Measurements from ENCODE around the gene SLC10A7. TPM values are rescaled to one million over a fixed set of nuclear protein-coding genes. Genes with fewer than 3 reads are reported as not detected.
"Not testable (repeated sequence)": the region's sequence is repeated elsewhere in the genome, so short reads cannot be mapped to it uniquely, and the experiment has no call there.

Gene SLC10A7
- total RNA-seq, 2 donors from 2014 or later = 28.3 to 31.9 TPM

DNA sequence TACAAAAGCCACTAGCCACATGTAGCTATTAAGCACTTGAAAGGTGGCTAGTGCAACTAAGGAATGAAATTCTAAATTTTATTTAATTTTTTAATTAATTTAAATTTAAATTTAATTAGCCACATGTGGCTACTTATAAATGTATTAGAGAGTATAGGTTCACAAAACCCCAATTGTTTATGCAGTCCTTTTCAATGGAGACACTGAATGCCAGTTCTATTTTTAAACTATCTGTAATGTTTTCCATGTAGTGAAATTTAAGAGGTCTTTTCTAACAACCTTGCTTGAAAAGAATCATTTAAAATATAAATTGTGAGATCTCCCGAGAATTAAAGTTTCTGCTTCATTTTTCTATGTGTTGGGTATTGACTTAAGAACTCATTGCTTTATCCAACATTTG is 154.4 kb downstream of the SLC10A7 start:
- no peak overlapping the region for H3K27ac Mint-ChIP-seq
- peaks cover 3 to 8% of the 10 kb centered on the region in 2 donors for H3K9me3 Mint-ChIP-seq
- peaks cover 4% of the 10 kb centered on the region in 2 donors for H3K36me3 Mint-ChIP-seq (ENCODE audit: insufficient read depth in 2 of 2)
- no peaks in the 10 kb centered on the region for H3K27me3 Mint-ChIP-seq (ENCODE audit: low read depth)
- DNase-seq = no peak
- no peak for ATAC-seq (replicated peaks in 1 of 2)
- H3K4me1 Mint-ChIP-seq (ENCODE audit: low read depth) = no peaks in the 10 kb centered on the region
- H3K4me3 Mint-ChIP-seq = no peak overlapping the region

DNA sequence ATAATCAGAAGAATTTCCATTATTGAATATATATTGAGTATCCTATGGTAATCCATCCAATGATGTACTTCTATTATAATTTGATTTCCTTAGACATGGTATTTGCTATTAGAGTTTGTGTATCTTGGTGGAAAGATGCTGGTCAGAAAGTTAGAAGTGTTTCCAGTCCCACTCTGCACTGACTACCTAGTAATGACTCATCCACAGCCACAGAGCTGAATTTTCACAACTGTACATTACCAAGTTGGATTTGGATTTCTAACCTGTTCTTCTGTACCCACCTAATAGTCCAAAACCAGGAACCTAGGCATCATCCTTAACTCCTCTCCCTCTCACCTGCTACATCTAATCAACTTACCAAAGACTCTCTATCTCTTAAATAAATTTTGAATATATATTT is 162.0 kb downstream of the SLC10A7 start:
- DNase-seq (no peak), ATAC-seq (replicated peaks in 1 of 2) (no peak)
- Mint-ChIP-seq H3K9me3 (peaks cover 8 to 13% of the 10 kb centered on the region in 2 donors), H3K4me1 (ENCODE audit: low read depth) (no peaks in the 10 kb centered on the region), H3K27ac (no peak overlapping the region), H3K27me3 (ENCODE audit: low read depth) (no peaks in the 10 kb centered on the region), H3K36me3 (ENCODE audit: insufficient read depth in 2 of 2) (peaks cover 11 to 17% of the 10 kb centered on the region in 2 donors), H3K4me3 (no peak overlapping the region)

DNA sequence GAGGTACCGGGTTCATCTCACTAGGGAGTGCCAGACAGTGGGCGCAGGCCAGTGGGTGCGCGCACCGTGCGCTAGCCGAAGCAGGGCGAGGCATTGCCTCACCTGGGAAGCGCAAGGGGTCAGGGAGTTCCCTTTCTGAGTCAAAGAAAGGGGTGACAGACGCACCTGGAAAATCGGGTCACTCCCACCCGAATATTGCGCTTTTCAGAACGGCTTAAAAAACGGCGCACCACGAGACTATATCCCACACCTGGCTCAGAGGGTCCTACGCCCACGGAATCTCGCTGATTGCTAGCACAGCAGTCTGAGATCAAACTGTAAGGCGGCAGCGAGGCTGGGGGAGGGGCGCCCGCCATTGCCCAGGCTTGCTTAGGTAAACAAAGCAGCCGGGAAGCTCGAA is 171.6 kb downstream of the SLC10A7 start:
- H3K4me3 Mint-ChIP-seq = peak overlapping the region in 1 of 2 donors; percentile 27
- H3K9me3 Mint-ChIP-seq; ATAC-seq (replicated peaks in 1 of 2); H3K27ac Mint-ChIP-seq; H3K36me3 Mint-ChIP-seq (ENCODE audit: insufficient read depth in 2 of 2); H3K27me3 Mint-ChIP-seq (ENCODE audit: low read depth); H3K4me1 Mint-ChIP-seq (ENCODE audit: low read depth); DNase-seq: not testable (repeated sequence)

DNA sequence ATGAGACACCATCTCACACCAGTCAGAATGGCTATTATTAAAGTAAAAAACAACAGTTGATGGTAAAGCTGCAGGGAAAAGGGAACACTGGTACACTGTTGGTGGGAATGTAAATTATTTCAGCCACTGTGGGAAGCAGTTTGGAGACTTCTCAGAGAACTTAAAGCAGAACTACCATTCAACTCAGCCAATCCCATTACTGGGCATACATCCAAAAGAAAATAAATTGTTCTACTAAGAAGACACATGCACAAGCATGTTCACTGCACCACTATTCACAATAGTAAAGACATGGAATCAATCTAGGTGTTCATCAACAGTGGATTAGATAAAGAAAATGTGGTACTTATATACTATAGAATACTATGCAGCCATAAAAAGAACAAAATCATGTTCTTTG is 172.4 kb downstream of the SLC10A7 start:
- H3K4me3 Mint-ChIP-seq = no peak overlapping the region
- no peaks in the 10 kb centered on the region for H3K27me3 Mint-ChIP-seq (ENCODE audit: low read depth)
- peaks cover 5% of the 10 kb centered on the region for H3K4me1 Mint-ChIP-seq (ENCODE audit: low read depth)
- H3K27ac Mint-ChIP-seq = no peak overlapping the region
- ATAC-seq (replicated peaks in 1 of 2) = no peak
- DNase-seq = no peak
- H3K9me3 Mint-ChIP-seq = peaks cover 2% of the 10 kb centered on the region in 2 donors
- H3K36me3 Mint-ChIP-seq (ENCODE audit: insufficient read depth in 2 of 2) = peaks cover 2 to 4% of the 10 kb centered on the region in 2 donors

DNA sequence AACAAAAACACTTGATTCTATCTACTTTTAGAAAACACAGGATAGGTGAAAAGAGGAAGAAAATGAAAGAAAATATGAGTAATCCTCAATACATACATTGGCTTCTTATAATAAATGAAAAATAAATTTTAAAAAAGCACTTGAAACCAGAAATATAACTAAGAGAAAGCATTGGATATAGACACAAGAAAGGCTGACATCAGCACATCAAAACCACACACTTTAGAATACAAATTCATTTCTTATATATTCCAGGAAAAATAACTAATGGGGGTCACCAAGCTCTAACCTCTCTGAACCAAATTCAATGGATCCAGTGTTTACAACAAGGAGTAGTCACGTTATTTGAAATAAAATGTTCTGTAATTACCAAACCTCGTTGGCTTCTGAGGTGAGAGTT is 173.9 kb downstream of the SLC10A7 start:
- no peaks in the 10 kb centered on the region for H3K27me3 Mint-ChIP-seq (ENCODE audit: low read depth)
- no peak overlapping the region for H3K27ac Mint-ChIP-seq
- H3K9me3 Mint-ChIP-seq = peaks cover 2% of the 10 kb centered on the region in 2 donors
- ATAC-seq (replicated peaks in 1 of 2) (no peak), DNase-seq (no peak)
- no peak overlapping the region for H3K4me3 Mint-ChIP-seq
- H3K4me1 Mint-ChIP-seq (ENCODE audit: low read depth) = peaks cover 5% of the 10 kb centered on the region
- peaks cover 2 to 4% of the 10 kb centered on the region in 2 donors for H3K36me3 Mint-ChIP-seq (ENCODE audit: insufficient read depth in 2 of 2)

DNA sequence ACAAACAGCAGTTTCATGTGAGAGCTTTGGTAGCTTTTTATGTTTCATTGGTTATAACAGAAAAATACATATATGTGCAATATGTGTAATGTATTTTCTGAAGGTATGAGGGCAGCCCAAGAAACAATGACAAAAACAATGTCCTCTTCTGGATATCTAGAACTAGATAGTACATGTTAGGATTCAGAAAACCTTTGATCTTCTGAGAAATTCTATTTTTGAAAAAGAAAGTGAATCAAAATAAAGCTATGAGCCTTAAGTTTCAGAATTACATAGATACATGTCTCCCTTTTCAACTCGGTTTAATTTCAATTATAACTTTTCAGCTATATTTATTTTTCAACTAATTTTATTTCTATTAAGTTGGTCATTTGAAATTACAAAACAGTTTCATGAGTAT is 175.5 kb downstream of the SLC10A7 start:
- Mint-ChIP-seq H3K4me1 (ENCODE audit: low read depth) (peaks cover 5% of the 10 kb centered on the region), H3K4me3 (no peak overlapping the region), H3K36me3 (ENCODE audit: insufficient read depth in 2 of 2) (peaks cover 2 to 3% of the 10 kb centered on the region in 2 donors), H3K9me3 (peaks cover 2% of the 10 kb centered on the region in 2 donors), H3K27ac (no peak overlapping the region), H3K27me3 (ENCODE audit: low read depth) (no peaks in the 10 kb centered on the region)
- DNase-seq = no peak
- no peak for ATAC-seq (replicated peaks in 1 of 2)

DNA sequence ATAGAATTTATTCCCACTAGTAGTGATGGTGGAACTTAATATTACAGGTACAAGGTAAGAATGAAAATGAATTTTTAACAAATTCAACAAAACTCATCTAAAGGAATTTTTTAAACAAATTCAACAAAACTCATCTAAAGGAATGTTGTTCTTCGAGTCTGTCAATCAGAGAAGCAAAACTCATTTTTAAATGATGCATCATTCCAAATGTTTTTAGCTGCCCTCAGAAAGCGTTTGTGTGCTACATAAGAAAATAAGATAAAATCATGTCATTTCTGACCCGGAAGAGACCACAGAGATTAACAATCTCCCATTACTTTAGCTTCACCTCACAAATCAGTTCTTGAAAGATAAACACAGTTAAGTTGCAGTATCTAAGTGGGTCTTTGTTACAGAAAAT is 178.0 kb downstream of the SLC10A7 start:
- H3K9me3 Mint-ChIP-seq = no peaks in the 10 kb centered on the region
- peaks cover 5% of the 10 kb centered on the region for H3K4me1 Mint-ChIP-seq (ENCODE audit: low read depth)
- DNase-seq = no peak
- H3K27me3 Mint-ChIP-seq (ENCODE audit: low read depth) = no peaks in the 10 kb centered on the region
- H3K27ac Mint-ChIP-seq = peak overlapping the region; percentile 32
- no peak for ATAC-seq (replicated peaks in 1 of 2)
- no peak overlapping the region for H3K4me3 Mint-ChIP-seq
- H3K36me3 Mint-ChIP-seq (ENCODE audit: insufficient read depth in 2 of 2) = no peaks in the 10 kb centered on the region

DNA sequence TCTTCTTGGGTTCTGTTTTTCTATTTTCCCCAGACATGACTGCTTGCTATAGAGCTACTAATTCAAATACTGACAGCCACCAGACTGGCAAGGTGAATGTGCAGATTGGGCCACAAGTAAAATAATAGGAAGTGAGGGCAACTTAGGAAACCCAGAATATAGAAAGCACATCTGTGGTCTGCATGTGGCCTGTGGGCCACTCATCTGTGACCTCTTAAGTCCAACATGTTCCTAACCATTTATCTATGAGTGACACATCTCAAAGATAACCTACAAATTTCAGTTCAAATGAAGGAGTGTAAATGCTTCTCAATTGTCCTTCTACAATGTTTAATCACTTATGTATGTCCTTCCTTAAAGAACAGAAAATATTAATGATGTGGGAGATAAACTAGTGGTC is 178.5 kb downstream of the SLC10A7 start:
- ATAC-seq (replicated peaks in 1 of 2) (peak; percentile 33 to 44), DNase-seq (no peak)
- no peaks in the 10 kb centered on the region for H3K27me3 Mint-ChIP-seq (ENCODE audit: low read depth)
- H3K4me3 Mint-ChIP-seq = no peak overlapping the region
- no peak overlapping the region for H3K27ac Mint-ChIP-seq
- H3K9me3 Mint-ChIP-seq = no peaks in the 10 kb centered on the region
- H3K4me1 Mint-ChIP-seq (ENCODE audit: low read depth) = peaks cover 5% of the 10 kb centered on the region
- no peaks in the 10 kb centered on the region for H3K36me3 Mint-ChIP-seq (ENCODE audit: insufficient read depth in 2 of 2)

DNA sequence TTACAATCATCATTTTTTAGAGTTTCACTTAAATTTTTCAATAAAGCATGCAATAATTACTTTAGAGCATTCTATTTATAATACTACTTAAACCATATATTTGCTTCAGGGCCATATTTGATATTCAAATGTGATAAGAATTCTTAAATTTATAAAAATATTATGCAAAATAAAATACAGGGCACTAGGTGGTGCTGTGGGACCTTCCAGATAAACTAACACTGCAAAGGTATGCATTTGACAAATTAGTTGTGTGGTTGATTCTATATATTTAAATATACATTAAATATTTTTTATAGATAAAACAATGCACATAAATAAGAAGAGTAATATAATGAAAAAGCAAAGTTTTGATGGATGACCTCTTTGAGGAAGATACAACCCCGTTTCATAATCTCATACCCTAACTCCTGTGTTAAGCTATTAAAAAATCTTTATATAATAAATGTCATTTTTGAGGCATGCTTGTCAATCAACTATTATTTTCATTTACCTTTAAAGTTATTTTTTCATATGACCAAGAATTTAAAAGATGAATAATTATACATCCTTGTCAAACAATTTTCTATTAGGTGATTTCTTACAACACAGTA is 179.0 kb downstream of the SLC10A7 start:
- ATAC-seq (replicated peaks in 1 of 2) (no peak), DNase-seq (peak; percentile 22 to 30)
- Mint-ChIP-seq H3K4me1 (ENCODE audit: low read depth) (peaks cover 5% of the 10 kb centered on the region), H3K27ac (no peak overlapping the region), H3K9me3 (no peaks in the 10 kb centered on the region), H3K27me3 (ENCODE audit: low read depth) (no peaks in the 10 kb centered on the region), H3K36me3 (ENCODE audit: insufficient read depth in 2 of 2) (no peaks in the 10 kb centered on the region), H3K4me3 (no peak overlapping the region)

DNA sequence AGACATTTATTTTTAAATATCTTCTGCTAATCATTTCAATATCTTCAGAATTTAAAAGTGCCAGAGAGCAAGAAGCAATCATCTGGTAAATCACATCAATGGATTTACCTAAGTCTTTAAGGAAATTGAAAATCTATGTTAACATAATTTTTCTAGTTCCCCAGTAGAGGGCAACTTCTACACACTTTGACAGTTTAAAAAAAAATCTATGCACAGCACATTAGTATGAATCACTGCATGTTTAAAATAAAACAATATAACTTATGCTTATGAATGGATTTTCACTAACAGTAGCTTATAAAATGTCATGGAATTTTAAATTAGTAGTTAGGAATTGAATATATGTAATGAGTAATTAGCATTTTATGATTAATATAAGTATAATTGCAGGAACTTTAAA is 180.9 kb downstream of the SLC10A7 start:
- ATAC-seq (replicated peaks in 1 of 2) = no peak
- no peak overlapping the region for H3K4me3 Mint-ChIP-seq
- H3K27me3 Mint-ChIP-seq (ENCODE audit: low read depth) = no peaks in the 10 kb centered on the region
- no peak overlapping the region for H3K27ac Mint-ChIP-seq
- no peaks in the 10 kb centered on the region for H3K9me3 Mint-ChIP-seq
- peaks cover 0 to 2% of the 10 kb centered on the region in 2 donors for H3K36me3 Mint-ChIP-seq (ENCODE audit: insufficient read depth in 2 of 2)
- H3K4me1 Mint-ChIP-seq (ENCODE audit: low read depth) = no peaks in the 10 kb centered on the region
- DNase-seq = no peak

DNA sequence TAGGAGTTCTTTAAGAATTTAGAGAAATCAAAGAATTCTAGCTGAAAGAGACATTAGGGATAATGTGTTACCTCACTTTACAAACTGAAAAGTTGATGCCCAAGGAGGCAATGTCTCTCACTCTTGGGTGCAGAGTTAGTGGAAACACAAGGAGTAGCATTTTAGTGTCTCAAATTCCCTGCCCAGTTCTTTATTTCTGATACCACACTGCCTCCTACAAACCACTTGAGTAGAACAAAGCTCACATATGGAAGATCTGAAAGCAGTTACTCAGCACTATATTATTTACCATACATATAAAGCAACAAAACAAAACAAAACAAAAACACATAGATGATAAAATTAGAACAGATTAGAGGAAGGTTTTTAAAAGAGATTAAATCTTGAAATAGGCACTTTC is 183.2 kb downstream of the SLC10A7 start:
- no peak for ATAC-seq (replicated peaks in 1 of 2)
- no peak overlapping the region for H3K27ac Mint-ChIP-seq

DNA sequence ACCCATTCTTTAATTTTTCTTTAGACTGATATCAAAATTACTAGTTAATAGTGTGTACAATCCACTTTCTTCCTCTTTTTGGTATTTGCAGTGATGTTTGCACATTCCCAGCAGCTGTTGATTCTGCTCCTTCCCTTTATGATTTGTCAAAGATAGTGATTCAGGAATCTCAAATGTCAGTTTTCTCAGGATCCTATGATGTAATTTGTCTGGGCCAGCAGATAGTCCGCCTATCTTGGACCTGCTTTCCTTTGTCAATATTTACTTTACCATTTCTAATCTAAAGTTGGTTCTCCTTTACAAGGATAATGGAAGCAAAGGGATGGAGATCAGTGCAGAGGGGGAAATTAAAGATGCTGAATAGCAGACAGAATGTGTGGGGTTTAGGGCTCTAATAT is 185.3 kb downstream of the SLC10A7 start:
- H3K27ac Mint-ChIP-seq = no peak overlapping the region
- no peak for DNase-seq
- no peaks in the 10 kb centered on the region for H3K4me1 Mint-ChIP-seq (ENCODE audit: low read depth)
- no peak for ATAC-seq (replicated peaks in 1 of 2)
- H3K9me3 Mint-ChIP-seq = no peaks in the 10 kb centered on the region
- H3K4me3 Mint-ChIP-seq = no peak overlapping the region
- H3K27me3 Mint-ChIP-seq (ENCODE audit: low read depth) = no peaks in the 10 kb centered on the region
- H3K36me3 Mint-ChIP-seq (ENCODE audit: insufficient read depth in 2 of 2) = peaks cover 0 to 2% of the 10 kb centered on the region in 2 donors

More for the DNA sequence above, 183.2 kb downstream of the SLC10A7 start:
- Mint-ChIP-seq H3K9me3 (no peaks in the 10 kb centered on the region), H3K27me3 (ENCODE audit: low read depth) (no peaks in the 10 kb centered on the region), H3K4me1 (ENCODE audit: low read depth) (no peaks in the 10 kb centered on the region), H3K4me3 (no peak overlapping the region), H3K36me3 (ENCODE audit: insufficient read depth in 2 of 2) (peaks cover 0 to 2% of the 10 kb centered on the region in 2 donors)
- DNase-seq = no peak

DNA sequence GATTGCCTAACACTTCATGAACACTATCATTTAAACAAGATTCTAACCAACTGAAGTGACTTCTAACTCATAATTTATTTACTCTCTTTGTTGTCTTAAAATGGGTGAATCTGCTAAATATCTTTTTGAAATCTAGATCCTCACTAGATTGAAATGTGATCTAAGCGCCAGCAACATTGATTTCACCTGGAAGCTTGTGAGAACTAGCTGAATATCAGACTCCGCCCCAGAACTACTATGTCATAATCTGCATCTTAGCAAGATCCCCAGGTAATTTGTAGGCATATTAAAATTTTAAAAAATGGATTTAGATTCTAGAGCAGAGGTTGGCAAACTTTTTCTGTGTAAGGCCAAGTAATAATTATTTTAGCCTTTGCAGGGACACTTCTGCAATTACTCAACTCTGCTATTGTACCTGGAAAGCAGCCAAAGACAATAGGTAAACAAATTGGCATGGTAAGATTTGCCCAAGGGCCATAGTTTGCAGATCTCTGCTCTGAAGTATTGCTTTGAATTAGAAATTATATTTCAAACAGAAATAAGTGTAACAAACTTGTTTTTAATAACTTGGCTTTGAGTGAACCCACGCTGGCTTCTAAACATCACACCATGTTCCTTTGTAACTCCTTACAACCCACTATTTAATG is 185.9 kb downstream of the SLC10A7 start:
- H3K4me1 Mint-ChIP-seq (ENCODE audit: low read depth) = no peaks in the 10 kb centered on the region
- DNase-seq (no peak), ATAC-seq (replicated peaks in 1 of 2) (no peak)

More for the DNA sequence above, 185.9 kb downstream of the SLC10A7 start:
- H3K27ac Mint-ChIP-seq = no peak overlapping the region
- H3K27me3 Mint-ChIP-seq (ENCODE audit: low read depth) = no peaks in the 10 kb centered on the region
- H3K36me3 Mint-ChIP-seq (ENCODE audit: insufficient read depth in 2 of 2) = peaks cover 0 to 2% of the 10 kb centered on the region in 2 donors
- H3K9me3 Mint-ChIP-seq = no peaks in the 10 kb centered on the region
- H3K4me3 Mint-ChIP-seq = no peak overlapping the region
